MM.1S (cell line): Measurements from ENCODE around the gene FOXL1.

Experiments
- EZH2 ChIP-seq: fragments of 300-600 bp; sonication (generic); optimal IDR thresholded peaks from 2 replicates; pipeline ENCODE3; 2017; ENCODE audit warnings: low read depth, mild to moderate bottlenecking, antibody characterized with exemption, low read length, mixed read lengths
- EZH2phosphoT487 ChIP-seq: fragments of 300-600 bp; sonication (generic); IDR thresholded peaks from 2 replicates; pipeline ENCODE4 v1.6.1; 2018; ENCODE audit warnings: antibody characterized with exemption, low read length
- TF ChIP-seq, protein P1 (sequence below): fragments of 300-600 bp; sonication (generic); IDR thresholded peaks from 2 replicates; pipeline ENCODE4 v1.5.1; 2016; ENCODE audit warnings: antibody characterized with exemption, low read length, mixed read lengths

DNA sequence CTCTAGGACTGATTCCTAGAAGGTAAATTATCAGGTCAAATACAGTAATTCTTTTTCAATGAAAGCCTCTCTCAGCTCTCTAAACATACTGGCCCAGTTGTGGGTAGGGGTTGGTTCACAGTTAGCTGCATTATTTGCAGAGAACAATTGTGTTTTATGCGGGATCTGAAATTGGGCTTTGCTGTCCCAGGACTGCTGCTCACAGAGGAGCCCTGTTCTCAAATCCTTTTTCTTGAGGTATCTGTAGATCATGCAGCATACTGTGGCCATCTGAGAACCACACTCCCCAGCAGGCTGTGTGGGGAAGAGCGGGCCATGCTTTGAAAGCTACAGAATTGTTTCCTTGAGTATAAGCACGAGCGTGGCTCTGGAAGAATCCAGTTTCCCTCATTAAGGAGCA lies 40.9 kb upstream of the FOXL1 start:
- TF ChIP-seq, protein P1, sequence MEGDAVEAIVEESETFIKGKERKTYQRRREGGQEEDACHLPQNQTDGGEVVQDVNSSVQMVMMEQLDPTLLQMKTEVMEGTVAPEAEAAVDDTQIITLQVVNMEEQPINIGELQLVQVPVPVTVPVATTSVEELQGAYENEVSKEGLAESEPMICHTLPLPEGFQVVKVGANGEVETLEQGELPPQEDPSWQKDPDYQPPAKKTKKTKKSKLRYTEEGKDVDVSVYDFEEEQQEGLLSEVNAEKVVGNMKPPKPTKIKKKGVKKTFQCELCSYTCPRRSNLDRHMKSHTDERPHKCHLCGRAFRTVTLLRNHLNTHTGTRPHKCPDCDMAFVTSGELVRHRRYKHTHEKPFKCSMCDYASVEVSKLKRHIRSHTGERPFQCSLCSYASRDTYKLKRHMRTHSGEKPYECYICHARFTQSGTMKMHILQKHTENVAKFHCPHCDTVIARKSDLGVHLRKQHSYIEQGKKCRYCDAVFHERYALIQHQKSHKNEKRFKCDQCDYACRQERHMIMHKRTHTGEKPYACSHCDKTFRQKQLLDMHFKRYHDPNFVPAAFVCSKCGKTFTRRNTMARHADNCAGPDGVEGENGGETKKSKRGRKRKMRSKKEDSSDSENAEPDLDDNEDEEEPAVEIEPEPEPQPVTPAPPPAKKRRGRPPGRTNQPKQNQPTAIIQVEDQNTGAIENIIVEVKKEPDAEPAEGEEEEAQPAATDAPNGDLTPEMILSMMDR, result no peak
- TF ChIP-seq EZH2, result no peak
- no peak for TF ChIP-seq EZH2phosphoT487
